HEK293T (cell line): ENCODE measurements around the gene GLCE.

Source experiments
- ARNT ChIP-seq: fragments of 450-650 bp; IDR thresholded peaks from 2 replicates; pipeline ENCODE4 v1.6.1; 2017; ENCODE audit warnings: mild to moderate bottlenecking
- BHLHE40 ChIP-seq: fragments of 450-650 bp; IDR thresholded peaks from 2 replicates; pipeline ENCODE4 v1.6.1; 2016; ENCODE audit warnings: mild to moderate bottlenecking, moderate library complexity, borderline replicate concordance
- CTBP1 ChIP-seq: fragments of 450-650 bp; IDR thresholded peaks from 2 replicates; pipeline ENCODE4 v1.6.1; 2016; ENCODE audit warnings: borderline replicate concordance
- ELF4 ChIP-seq: fragments of 450-650 bp; IDR thresholded peaks from 2 replicates; pipeline ENCODE4 v1.6.1; 2017; ENCODE audit warnings: antibody characterized with exemption
- FOXA1 ChIP-seq: fragments of 450-650 bp; IDR thresholded peaks from 2 replicates; pipeline ENCODE4 v1.6.1; 2016; ENCODE audit warnings: mild to moderate bottlenecking
- FOXM1 ChIP-seq: fragments of 450-650 bp; IDR thresholded peaks from 2 replicates; pipeline ENCODE4 v1.6.1; 2017; ENCODE audit warnings: mild to moderate bottlenecking, borderline replicate concordance
- NFRKB ChIP-seq: fragments of 450-650 bp; IDR thresholded peaks from 2 replicates; pipeline ENCODE4 v1.6.1; 2016; ENCODE audit warnings: mild to moderate bottlenecking, moderate library complexity
- PKNOX1 ChIP-seq: fragments of 450-650 bp; IDR thresholded peaks from 2 replicates; pipeline ENCODE4 v1.6.1; 2016
- SP1 ChIP-seq: fragments of 450-650 bp; IDR thresholded peaks from 2 replicates; pipeline ENCODE4 v1.6.1; 2017
- SUZ12 ChIP-seq: fragments of 450-650 bp; IDR thresholded peaks from 2 replicates; pipeline ENCODE4 v1.6.1; 2016; ENCODE audit warnings: mild to moderate bottlenecking
- TARDBP ChIP-seq: fragments of 450-650 bp; IDR thresholded peaks from 2 replicates; pipeline ENCODE4 v1.6.1; 2016
- ZNF384 ChIP-seq: fragments of 450-650 bp; IDR thresholded peaks from 2 replicates; pipeline ENCODE4 v1.6.1; 2016

GRCh38 chr15:69138963-69139362 is 21.5 kb upstream of the GLCE start:
- TF ChIP-seq ZNF384 (no peak), BHLHE40 (no peak), ELF4 (no peak), CTBP1 (no peak), SP1 (no peak), FOXM1 (no peak), NFRKB (no peak), PKNOX1 (no peak), SUZ12 (no peak), FOXA1 (no peak), ARNT (no peak), TARDBP (no peak)
